HG02981 (cell line): ENCODE data around the gene FHIP1A.

Experiments used
- ATAC-seq: cut with Tn5 transposase; IDR thresholded peaks from one replicate; pipeline ENCODE4 v1.9.1; 2021; ENCODE audit warnings: mild to moderate bottlenecking, moderate library complexity; ENCODE audit not compliant: unreplicated experiment

The FHIP1A gene

DNA sequence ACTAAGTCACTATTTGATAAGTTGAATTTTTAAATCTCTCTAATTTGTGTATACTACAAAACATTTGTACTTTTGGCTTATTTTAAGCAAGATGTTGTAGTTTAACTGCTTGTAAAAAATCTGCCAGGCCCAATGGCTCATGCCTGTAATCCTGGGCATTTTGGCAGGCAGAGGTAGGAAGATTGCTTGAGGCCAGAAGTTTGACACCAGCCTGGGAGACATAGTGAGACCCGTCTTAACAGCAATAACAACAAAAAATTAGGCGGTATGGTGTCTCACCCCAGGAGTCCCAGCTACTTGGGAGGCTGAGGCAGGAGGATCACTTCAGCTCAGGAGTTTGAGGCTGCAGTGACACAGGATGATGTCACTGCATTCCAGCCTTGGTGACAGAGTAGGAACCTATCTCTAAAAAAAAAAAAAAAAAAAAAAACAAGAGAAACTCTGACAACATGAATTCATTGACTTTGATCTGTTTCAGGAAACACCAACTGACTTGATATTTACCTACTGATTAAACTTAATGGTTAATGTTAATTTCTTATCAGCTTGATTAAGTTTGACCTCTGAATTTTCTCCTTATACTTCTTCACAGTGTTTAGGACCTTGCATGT lies 8.9 kb downstream of the FHIP1A start:
- ATAC-seq, result no peak

DNA sequence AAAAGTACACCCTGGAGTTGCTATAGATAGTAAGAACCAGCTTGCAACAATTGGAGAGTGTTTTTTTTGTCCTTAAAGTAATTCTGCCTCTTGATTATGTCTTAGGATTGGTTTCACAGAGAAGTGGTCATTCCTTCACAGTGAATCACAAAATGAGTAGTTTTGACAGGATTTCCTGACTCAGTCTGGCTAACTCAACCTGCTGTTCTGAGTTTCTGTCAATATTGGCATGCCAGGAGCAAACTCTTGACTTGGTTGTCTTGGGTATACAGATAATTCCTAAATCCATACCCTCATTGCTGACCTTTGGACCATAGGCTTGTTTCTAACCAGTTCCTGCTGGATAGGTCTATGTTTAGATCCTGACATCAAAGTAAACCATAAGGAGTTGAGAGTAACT lies 9.4 kb downstream of the FHIP1A start:
- no peak for ATAC-seq

DNA sequence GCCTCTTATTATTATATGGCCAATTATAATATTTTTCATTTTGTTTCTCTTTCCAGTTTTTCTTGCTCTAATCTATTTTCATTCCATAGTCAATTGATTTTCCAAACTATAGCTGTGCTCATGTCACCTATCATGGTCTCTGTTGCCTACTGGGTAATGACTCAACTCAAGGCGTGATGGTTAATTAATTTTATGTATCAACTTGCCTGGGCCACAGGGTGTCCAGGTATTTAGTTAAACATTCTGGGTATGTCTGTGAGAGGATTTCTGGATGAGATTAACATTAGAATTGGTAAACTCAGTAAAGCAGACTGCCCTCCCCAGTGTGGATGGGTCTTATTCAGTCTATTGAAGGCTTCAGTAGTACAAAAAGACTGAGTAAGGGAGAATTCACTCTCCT lies 9.9 kb downstream of the FHIP1A start:
- ATAC-seq, result no peak

DNA sequence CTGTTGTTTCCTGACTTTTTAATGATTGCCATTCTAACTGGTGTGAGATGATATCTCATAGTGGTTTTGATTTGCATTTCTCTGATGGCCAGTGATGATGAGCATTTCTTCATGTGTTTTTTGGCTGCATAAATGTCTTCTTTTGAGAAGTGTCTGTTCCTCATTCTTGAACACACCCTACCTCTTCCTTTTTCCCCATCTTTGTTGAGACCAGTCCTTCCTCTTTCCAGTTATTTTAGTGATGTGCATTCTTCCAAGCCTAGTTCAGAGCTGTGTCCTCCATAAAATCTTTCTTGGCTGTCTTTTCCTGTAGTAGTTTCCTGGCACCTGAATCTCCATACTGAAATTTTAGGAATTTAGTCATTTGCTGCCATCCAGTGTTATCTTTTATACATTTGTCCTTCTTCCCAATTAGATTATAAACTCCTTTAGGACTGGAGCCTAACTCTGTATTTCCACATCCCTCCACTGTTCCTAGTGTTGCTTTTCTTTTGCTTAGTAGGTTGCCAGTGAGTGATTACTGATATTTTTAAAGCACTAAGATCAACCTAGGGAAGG lies 11.4 kb downstream of the FHIP1A start:
- no peak for ATAC-seq

DNA sequence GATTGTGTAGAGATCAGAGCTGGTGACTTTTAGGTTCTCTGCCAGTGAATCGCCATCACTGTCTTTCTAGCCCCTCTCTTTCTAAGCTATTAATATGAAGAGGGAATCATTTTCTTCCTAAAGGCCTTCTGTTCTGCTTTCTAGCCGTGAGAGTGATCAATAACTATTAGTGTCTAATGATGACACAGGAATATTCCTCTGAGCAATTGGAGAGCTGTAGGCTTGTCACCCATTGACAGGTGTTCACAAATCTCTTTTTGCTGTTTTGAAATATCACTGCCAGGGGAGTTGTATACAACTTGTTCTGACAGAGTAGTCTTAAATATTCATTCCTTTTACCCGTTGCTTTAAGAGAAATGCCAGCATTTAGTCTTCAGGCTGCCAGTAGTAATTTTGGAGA lies 13.9 kb downstream of the FHIP1A start:
- no peak for ATAC-seq

DNA sequence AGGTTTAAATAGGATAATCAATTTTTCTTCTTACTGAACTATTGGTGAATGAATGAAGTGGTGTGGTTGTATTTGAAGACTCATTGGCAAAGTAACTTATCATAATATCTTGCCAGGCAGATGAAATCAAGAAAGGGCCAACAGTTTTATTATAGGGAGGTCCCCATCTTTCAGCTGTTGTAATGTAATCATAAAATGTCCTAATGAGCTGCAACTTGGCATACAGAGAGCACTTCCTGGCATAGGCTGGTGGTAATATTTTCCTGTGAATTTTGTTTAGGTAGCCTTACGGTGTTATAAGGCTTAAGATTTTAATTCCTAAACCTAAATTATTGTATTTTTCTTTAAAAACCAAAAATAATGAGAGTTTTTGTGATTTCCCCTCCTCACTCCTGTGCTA lies 17.5 kb downstream of the FHIP1A start:
- no peak for ATAC-seq

DNA sequence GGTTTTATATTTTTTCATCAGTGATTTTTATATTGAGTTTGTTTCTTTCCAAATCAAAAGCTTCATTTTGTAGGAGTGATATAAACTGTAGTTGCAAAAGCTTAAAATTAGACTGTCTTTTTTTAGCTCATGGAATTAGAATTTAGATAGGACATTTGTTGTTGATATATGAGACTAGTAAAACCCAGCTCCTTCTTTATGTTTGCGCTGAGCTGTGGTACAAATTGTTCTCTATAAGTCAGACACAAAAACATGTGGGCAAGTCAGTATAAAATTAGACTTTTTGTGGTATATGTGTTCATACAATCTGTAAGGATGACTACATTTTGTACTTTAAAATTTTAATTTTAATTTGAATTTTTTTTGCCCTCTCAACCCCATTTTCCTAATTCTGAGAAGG lies 18.3 kb downstream of the FHIP1A start:
- no peak for ATAC-seq

DNA sequence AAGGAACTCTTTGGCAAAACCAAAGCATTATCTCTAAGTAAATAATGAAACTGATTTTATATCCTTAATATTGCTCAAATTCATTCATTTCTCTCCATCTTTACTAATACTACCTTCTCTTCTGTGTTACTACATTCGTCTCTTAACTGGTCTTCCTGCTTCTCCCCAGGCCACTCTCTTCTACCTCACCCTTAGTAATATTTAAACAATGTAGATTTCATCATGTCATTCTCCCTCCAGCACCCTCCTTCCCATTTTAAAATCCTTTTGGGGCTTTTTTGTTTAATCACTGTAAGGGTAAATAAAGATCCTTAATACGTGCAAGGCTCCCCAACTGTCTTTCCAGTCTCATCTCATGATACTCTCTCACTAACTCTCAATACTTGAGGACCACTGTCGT lies 19.4 kb downstream of the FHIP1A start:
- ATAC-seq, result no peak

DNA sequence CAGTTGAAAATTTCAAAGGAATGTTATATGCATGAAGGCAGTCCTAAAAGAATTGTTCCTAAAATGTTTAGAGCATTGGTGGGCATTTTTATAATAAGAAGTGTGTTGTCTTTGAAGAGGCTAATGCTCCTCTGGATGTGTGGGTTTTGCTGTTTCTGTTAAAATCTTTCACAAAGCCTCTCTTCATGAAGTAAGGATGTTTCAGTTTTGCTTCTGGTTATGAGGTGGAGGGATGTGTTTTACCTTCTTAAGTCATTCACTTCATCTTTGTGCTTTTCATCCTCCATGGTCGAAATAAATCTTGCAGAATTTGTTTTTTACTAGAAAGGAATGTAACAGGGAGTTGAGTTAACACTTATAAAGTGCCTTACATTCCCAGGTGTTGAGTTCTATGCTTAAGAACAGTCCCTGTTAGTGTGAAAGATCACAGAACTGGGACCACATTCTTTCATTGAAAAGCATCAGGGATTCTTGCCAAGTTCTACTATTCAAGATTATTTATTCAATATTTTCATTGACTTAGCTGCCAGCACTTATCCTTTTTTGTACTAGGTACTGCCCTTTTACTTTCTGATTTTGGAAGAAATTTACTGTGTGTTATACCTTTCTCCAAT lies 21.1 kb downstream of the FHIP1A start:
- no peak for ATAC-seq

DNA sequence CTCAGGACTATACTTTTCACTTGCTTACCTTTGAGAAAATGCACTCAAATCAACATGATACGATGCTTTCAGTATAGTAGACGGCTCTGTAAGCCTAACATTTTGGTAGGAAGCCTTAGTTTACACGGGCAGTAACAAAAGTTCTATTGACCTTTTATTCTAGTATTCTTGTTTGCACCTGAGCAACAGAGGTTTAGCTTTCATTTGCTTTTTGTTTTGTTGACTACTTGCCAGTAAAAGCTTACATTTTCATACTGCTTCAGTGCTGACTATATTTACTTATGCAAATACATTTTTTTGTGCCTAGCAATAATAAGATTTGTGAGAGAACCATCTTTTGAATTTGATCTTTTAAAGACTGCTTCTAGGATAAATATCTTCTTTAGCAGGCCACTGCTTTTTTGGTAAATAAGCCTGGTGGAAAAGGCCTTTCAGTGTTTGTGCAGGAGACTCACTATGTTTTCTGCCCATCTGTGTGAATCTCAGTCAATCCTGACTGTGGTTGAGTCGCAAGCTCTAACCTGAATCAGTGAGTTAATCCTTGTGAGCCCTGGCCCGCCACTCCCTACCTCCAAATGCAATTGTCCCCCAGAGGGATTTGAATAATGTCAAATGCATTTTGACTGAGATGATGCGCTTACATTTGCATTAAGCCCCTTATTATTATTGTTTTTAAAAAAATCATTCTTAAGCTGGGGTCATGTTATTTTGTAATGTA lies 21.9 kb downstream of the FHIP1A start:
- ATAC-seq, result no peak

DNA sequence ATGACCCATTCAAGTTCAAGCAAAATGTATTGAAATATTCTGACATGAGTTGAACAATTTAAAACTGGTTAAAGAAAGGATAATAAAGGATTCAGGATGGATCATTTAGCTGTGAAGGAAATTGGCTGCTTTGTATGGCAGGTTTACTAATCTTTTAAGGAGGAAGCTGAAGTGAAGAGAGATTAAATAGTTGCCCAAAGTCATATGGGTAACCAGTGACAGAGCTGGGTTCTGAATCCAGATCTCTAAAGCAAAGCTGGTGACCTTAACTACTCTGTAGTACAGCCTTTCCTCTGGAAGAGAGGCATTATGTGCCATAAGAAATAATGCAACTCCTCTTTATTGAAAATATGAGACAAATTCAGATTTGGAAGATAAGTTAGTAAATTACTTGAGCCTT lies 22.8 kb downstream of the FHIP1A start:
- no peak for ATAC-seq

DNA sequence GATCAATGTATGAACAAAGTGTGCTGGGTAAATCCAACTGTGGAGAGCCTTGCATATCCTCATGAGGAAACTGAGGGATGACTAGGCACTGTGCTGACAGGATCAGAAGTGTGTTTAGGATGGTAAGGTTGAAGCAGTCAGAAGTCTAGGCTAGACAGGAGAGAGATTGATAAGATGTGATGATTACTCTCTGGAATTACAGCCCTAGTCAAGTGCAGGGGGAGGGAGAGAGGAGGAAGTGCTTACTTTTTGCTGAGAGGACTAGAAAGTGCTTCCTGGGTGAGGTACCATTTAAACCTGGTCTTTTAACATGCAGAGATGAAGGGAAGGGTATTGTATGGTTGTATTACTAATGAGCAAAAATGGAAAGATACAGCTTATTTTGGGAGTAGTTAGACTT lies 23.7 kb downstream of the FHIP1A start:
- no peak for ATAC-seq

DNA sequence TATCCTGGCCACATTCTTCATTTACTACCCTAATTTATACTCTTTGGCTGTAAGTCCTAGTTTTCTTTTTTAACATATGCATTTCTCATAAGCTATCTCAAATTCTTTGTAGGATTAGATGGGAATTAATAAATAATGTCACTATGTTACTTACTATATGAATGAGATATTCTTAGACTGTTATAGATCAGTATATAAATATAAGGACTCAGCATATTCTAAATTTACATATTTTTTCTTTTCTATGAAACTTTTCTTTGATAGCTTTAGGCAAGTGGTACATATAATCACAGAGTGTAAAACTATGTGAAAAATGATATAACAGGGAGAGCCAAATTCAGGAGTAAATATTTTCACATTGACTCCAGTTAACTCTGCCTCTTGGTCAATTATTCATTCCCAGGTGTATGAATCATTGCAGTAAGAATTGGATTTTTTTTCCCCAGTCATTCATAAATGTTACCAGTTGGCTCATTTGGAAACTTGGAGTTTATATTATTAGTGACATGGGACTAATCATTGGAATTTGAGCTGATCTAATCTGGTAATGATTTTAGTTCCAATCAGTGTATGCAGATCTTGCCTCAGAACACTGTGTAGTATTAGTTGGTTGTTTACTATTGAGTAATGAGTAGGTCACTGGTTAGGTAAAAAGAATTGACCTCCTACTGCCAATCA lies 25.3 kb downstream of the FHIP1A start:
- no peak for ATAC-seq

DNA sequence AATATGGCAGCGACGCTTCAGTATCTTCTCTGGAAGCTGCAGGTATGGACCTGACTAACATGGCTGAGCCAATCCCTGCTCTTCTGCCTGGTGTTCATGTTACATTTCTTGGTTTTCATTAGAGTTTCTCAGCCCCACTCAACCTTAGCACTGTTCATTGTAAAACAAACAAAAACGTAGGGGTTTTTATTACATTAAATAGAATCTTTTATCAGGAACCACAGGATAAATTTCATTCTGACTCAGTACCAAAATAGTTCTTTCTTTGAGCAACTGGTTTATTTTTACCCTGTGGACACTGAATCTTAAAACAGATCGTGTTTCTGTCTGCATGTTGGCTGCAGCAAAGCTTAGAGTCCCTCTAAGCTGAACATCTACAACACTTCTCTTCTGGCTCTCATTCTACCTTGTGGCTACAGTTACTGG lies 27.1 kb downstream of the FHIP1A start:
- ATAC-seq, result no peak

DNA sequence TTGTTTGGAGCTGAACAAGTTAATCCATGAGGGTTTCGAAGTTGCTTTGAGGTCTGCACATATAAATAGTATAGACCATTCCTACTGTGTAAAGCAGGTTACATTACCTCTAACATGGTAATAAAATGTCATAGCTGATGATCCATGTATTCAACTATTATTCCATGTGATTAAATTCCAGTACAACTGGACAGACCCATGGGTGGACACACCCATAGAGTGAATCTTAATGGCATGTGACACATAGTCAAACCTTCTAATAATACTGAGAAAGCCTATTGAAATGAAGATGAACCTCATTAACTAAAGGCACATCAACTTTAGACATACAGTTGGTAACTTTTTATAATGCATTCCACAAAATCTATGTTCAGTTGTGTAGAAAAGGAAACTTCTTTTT lies 28.5 kb downstream of the FHIP1A start:
- no peak for ATAC-seq

DNA sequence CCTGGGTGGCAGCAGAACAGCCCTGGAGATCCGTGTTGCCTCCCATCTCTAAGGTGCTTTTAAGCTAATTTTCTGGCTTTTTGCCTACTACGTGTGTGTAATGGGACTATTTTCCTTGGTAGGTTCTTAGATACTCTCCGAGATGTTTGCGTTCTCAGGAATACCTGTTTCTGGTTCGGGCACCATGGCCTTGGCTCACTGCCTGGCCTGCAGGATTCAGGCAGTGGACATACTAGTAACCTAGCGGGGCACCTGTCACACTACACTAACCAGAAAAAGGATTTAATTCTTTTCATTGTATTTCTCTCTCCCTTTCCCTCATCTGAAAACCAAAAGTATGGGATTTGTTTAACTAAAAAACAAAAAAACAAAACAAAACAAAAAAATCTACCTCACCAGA lies 29.2 kb downstream of the FHIP1A start:
- ATAC-seq, result no peak

DNA sequence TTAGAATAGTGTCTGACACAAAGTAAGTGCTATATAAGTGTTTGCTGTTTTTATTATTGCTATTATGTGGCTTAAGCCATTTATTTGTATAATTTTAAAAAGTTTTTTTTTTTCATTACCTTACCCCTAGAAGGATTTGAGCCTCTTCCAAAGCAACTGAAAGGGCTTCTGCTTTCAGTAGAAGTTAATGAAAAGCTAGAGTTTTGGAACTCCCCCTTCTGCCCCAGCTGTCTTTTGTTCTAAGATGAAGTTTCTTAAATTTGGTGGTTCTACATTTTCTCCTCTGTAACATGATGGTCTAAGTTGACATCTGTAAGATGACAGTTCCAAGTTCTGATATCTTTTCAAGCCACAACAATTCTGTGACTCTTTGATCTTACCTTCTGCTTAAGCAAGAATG lies 30.3 kb downstream of the FHIP1A start:
- no peak for ATAC-seq

DNA sequence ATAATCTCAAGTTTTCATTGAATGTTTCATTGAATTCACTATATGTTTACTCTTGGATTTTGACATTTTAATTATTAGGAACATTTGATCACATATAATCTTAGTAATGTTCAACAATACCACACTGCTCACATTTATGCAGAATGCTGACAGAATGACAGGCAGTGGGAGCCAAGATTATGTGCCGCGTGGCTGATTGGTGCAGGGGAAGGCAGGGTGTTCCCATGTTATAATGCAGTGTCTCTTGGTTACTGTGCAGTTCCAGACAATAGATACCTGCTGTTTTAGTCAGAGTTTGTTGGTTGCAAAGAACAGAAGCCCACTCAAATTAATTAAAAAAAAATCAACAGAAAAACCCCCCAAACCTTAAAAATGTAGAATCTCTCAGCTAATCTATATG lies 33.0 kb downstream of the FHIP1A start:
- ATAC-seq, result no peak

DNA sequence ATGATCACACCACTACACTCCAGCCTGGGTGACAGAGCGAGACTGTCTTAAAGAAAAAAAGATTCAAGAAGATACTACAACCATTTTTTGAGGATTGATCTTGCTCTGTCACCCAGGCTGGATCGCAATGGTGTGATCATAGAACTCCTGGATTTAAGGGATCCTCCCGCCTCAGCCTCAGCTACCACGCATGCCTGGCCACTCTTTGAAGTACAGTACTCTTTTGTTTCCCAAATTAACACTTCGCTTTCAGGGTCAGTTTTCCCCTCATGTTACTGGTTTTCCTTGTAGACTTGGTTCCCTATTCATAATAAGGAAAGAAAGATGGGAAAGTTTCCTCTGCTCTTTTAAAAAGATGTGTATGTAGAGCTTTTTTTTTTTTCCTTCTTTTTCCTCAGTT lies 34.3 kb downstream of the FHIP1A start:
- no peak for ATAC-seq

DNA sequence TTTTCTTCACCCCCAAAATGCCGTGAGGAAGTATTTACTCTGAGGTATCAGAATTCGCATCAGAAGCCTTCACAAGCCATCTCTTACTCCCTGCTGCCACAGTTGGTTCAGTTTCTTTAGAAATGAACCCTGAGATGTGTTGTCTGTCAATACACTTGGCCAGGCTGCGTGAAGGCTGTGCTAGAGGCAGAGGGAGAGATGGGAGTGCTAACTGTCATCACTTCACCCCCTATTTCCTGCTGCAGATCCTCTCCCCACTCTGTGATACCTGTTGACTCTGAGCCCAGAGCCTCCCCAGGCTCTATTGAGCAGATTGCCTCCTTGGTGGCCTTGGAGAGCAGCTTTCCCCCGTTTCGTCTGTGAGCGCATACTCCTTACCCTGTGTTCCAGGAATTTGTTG lies 34.8 kb downstream of the FHIP1A start:
- no peak for ATAC-seq

DNA sequence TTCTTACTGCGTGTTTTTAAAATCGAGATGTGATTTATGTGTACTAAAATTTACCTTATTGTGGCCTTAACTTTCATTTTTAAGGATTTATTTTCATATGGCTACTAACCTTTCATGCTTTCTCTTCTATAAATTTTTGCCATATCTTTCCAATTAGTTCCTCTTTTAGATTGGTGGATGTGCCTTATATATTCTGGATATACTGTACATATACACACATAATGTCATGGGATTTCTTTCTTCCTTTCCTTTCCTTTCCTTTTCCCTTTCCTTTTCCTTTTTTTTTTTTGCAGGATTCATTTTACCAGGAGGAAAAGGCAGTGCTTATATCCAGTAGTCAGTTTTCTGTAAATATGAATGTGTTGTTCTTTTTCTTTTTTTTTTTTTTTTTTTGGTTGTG lies 37.2 kb downstream of the FHIP1A start:
- ATAC-seq, result no peak

DNA sequence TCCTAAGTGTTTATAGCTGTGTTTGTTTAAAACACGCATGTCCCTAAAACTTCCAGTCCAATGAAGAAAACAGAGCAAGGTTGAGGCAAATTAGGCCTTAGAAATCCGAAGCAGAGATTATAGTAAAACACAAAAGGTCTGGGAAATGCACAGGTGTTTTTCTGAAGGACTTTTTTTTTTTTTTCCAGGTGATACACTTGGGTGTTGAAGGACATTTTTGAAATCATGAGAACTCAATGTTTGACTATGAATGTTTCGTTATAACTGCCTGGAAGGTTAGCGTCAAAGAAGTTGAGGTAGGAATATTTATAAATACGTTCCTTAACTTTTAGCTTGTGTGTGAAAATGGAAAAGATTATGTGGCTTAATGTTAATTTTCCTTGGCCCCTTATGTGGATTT lies 45.5 kb downstream of the FHIP1A start:
- no peak for ATAC-seq
